NCI-H1930 (cell line): ENCODE results near the gene BAIAP2.

Source experiments
- DNase-seq, 2 experiments: peaks; one replicate each; lab custom pipeline; 2025; lab: John Stamatoyannopoulos, UW

The BAIAP2 gene

GRCh38 chr17:81159611-81160265, 124.8 kb downstream of the BAIAP2 start:
- DNase-seq: no peak

- no peak for DNase-seq
Measured at GRCh38 chr17:81160306-81160705, 125.4 kb downstream of the BAIAP2 start.

- no peak for DNase-seq
Measured at GRCh38 chr17:81160747-81161453, 125.9 kb downstream of the BAIAP2 start.

- DNase-seq: no peak
Measured at GRCh38 chr17:81161536-81161935, 126.6 kb downstream of the BAIAP2 start.

GRCh38 chr17:81161972-81162371, 127.0 kb downstream of the BAIAP2 start:
- no peak for DNase-seq

GRCh38 chr17:81162491-81162890, 127.5 kb downstream of the BAIAP2 start:
- no peak for DNase-seq

GRCh38 chr17:81163051-81163695, 128.2 kb downstream of the BAIAP2 start:
- no peak for DNase-seq

- DNase-seq: no peak
Measured at GRCh38 chr17:81163703-81164370, 128.9 kb downstream of the BAIAP2 start.

- no peak for DNase-seq
Measured at GRCh38 chr17:81164371-81165245, 129.7 kb downstream of the BAIAP2 start.

- no peak for DNase-seq
Measured at GRCh38 chr17:81165246-81166032, 130.5 kb downstream of the BAIAP2 start, which contains the start of gene PVALEF. TSS of gene PVALEF (plus strand) at chr17:81165507. CDS start at chr17:81181227, 15,720 bp downstream.

- DNase-seq: no peak
Measured at GRCh38 chr17:81166033-81166492, 131.1 kb downstream of the BAIAP2 start, which contains the start of gene AATK. TSS of gene AATK (minus strand) at chr17:81166221. CDS start at chr17:81165992, 229 bp downstream.
